Activated CD8-positive, alpha-beta memory T cell treated with anti-CD3 and anti-CD28 coated beads for 48 hours (primary cell): ENCODE data around the gene SVEP1.
"Not testable (repeated sequence)": the region's sequence is repeated elsewhere in the genome, so short reads cannot be mapped to it uniquely, and the experiment has no call there.

Source experiments
- DNase-seq, 3 experiments: peaks; one replicate each; pipeline ENCODE4 v3.0.0-alpha.2; 2020; ENCODE audit warnings: low read depth in 2 of 3, low spot score in 2 of 3

Gene SVEP1

DNA sequence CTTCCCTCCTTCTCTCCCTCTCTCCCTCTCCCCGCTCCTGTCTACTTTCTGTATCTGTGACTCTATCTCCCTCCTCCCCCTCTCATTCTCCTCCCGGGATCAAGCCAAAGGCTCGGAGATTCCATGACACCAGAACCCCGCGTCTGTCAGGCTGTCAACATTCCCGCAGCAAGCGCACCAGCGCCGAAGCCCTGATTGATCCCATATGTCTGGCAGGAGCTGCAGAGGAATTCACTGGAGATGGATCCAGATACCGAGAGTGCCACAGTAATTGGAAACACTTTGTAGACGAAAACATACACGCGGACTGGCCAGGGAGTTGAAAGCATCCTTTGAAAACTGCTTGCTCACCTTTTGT, 300 bp upstream of the SVEP1 start:
- DNase-seq: no peak

DNA sequence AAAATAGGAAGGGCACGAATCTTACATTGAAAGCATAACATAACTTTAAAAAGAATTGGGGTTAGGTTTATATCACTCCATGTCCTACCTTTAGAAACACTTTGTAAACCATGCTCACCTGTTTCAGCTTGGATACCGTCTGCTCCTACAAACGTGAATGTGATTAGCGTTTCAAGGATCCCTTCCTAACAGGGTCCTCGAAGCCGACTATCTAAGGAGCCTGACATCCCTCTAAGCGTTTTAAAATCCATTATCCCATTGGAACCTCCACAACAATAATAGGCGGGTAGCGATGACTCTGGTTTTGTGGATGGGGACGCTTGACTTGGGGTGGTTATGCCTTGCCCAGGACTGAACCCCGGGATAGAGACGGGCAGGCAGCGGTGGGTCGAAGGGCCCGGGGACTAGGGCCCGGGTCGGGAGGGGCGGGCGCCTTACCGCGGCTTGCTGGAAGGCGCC, 937 bp downstream of the SVEP1 start:
- no peak for DNase-seq

DNA sequence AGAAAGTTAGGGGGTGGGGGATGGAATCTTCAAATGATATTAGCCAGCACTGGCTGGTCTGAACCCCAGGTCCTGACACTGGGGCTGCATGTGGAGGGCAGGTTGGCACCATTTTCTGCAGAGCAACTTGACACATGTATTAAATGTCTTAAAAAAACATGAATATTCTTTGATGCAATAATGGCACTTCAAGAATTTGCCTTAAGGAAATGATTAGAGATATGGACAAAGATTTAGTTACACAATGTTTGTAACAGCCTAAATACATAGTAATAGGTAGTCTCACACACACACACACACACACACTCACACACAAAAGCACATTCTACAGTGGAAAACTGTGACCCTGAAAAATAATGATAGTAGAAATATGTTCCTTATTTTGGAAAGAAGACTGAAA, 3.6 kb downstream of the SVEP1 start:
- DNase-seq: no peak

DNA sequence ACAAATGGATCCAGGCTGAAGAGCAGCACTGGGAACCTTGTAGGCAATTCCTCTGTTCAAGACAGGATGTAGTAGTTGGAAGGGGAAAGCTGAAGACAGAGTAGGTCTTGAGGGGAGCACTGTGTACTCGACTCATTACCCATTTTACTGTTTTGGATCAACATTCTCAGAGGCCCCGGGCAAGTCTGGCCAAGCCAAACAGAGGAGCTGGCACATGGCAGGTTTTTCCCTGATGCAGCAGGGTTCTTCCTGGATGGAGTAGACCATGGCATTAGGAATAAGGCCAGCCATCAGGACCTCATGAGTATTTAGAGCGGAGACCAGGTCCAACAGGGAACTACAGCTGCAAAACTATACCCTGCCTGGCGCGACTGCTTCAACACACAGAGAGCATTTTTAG, 4.4 kb downstream of the SVEP1 start:
- DNase-seq: no peak

DNA sequence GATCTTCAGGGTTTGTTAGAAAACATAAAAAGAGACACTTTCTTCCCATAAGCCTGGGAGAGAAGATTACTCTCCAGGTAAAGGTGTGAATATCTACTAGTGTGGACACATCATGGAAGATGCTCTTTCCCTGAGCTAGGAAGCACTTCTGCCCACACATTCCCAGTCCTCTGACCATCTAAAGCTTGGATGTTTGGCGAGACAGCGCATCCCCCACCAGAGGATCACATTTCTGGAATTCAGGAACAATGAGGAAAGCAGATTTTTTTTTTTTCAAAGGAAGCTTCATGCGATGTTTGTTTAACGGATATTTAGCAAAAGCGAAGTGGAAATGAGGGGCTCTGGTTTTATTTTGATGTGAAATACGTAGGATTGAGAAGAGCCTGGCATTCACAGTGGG, 6.2 kb downstream of the SVEP1 start:
- DNase-seq: no peak

DNA sequence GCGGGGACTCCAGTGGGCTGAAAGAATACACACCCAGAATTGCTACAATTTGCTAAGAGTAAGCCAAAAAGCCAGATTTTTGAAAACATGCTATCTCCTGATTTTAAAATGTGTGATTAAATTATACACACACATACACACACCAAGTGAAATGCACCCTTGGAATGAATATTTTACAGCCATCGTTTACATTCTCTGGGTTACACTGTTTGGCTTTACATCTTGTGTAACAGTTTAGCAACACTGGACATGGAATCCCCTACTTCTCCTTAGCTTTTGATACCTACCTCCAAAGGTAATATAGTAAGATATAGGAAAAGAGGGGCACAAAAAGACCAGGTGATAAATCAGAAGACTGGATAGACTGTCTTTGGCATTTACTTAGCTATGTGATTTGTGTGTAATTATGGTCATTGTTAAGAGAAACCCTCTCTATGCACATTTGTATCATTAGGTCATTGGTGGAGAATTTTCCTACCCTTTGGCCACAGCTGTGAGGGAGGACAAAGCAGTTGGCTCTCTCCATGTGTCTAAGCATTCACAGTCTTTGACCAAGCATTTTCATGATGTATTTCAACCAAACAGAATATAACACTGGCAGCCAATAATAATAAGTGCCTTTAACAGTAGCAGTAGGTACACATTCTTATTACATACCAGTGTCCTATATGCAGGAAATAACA, 7.6 kb downstream of the SVEP1 start:
- DNase-seq: no peak

DNA sequence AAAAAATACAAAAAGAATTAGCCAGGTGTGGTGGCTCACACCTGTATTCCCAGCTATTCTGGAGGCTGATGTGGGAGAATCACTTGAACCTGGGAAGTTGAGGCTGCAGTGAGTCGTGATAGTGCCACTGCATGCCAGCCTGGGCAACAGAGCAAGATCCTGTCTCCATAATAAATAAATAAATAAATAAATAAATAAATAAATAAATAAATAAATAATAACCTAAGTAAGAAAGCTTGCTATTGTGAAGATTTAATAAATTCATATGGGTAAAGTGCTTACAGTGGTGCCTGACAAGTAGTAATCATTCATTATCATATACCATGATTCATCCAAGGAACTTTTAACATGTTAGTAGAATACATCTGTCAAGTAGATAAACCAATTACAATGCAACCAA, 13.4 kb downstream of the SVEP1 start:
- DNase-seq: no peak

DNA sequence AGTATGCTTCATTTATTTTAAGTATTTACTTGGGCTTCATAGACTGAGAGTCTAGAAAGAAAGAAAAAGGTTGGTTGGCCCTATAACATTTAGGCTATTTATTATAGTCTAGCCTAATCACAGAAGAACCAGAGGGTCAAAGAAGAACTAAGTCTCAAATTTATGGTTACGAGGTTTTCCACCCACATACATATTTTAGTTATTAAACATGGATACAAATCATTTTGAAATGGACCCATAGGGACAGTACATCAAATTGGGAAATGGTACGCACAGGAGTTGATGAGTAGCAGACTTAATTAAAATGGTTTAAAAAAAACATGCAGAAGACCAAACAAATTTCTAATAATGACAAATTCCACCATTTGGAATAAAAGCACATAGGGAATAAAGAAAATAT, 17.7 kb downstream of the SVEP1 start:
- DNase-seq: no peak

DNA sequence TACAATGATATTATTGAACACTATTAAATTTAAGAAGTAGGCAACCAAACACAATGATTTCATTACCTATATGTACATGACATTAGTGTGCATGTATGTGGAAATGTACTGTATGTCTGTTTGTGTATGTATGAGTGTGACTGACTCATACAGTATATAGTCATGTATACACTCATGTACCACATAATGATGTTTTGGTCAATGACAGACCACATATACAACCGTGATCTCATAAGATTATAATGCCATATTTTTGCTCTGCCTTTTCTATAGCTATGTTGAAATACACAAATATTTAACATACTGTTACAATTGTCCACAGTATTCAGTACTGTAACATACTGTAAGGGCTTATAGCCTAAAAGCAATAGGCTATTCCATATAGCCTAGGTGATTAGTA, 19.7 kb downstream of the SVEP1 start:
- DNase-seq: no peak

DNA sequence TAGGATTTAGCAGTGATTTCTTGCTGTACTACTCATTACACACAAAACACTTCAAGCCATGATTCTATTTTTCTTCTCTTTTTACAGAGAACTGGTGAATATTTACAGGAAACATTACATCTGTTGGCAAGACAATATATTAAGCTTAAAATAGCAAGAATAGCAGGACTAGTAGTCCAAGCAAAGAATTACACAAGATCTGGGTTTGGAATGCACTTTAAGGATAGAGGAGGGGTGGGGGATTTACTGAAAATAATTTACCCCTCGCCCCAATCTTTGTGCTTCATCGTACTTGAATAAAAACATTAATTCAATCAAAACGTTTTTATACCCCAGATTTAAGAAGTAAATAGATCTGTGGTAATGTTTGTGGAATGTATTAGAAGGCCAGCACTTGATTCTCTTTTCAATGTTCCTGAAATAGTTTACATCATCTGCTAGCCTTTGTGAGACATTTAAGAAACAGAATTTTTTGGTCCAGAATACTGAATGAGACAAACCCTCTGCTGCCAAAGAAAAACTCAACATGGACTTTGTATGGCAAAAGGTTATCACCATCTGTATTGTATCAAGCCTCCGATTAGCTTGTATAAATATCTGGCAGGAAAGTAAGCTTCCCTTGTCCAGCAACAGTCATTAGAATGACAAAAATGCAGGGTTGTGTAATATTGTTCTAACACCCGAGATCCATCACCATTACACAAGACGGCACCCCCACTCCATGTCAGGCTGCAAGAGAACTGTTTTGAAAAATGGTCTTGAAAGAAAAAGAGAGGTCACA, 23.8 kb downstream of the SVEP1 start:
- DNase-seq: no peak

DNA sequence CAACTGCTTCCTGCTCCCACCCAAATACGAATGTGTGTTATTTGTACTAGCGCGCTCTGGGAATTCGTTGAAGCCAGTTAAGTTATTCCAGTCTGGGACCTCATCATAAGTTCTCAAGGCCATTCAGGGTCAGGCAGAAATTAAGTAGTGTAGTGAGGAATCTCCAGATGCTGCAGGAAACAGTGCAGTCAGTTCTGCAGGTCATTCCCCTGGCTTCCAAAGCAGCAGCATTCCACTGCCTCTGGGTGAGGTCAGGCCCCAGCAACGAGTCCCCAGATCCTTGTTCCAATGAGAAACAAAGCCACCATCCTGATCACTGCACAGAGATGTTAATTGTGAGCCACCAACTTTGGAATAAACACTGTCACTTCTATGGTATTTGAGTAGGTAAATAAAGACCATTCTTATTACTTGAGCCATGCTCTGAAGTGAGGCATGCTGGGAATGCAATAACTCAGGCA, 33.1 kb downstream of the SVEP1 start:
- no peak for DNase-seq

DNA sequence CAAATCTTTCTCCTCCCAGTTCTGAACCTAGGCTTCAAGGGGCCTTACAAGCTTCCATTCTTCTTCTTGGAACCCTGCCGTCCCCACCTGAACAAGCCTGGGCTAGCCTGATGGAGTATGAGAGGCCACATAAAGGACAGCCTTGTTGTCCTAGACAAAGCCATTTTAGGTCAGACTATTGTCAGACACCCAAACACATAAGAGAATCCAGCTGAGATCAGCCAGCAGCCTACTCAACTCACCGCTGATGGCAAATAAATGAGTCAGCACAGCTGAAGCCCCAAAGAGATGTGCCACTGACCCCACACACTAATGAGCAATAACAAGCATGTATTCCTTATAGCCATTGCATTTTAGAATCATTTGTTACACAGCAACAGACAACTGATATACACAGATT, 33.8 kb downstream of the SVEP1 start:
- DNase-seq: no peak

DNA sequence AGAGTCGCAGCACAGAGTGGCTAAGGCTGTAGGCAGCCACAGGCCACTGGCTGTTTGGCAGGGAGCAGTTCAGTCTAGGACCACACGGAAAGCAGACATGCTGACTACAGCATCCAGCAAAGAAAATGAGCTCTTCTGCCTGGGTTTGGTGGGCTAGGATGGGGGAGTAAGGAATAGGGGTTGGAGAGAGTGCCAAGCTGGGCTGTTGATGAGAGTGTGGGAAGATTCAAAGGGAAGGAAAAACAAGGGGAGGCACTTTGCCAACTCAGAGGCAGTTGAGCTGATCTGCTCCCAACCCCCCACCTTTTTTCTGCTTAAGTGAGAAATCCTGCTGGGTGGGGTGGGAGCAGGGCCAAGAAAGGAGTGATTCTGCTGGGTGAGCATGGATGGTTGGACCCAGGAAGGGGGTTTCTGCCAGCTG, 35.9 kb downstream of the SVEP1 start:
- DNase-seq: no peak

DNA sequence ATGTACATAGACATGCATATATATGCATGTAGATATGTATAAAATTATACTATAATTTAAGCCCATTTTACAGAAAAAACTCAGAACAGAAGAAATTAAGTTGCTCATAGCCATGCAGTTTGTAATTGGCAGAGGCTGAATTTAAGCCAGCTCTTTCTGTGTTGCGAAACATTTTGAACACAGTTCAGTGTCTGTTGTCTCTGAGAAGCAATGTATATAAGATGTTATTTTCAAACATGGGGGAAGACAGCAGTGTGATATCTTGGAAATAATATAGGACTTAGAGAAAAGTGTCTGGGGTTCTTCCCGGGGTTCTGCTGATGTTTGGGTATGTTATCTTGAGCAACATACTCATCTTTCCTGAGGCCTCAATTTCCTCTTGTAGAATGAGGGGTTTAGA, 37.6 kb downstream of the SVEP1 start:
- no peak for DNase-seq

DNA sequence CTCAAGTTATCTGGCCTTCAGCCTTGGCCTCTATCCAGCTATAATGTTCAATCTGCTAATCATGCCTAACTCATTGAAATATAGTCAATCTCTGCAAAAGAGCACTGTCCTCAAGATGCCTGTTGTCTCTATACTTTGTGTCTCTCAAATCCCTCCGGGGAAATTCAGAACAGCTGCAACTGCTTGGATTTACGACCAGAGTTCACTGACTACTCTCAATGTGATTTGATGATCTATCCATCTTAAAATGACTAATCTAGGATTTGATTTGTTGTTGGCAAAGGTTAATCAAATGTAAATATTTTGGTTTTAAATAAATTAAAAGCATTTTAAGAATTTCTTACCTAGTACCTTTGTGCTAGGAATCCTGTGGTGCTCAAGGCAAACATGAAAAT, 40.9 kb downstream of the SVEP1 start:
- no peak for DNase-seq

DNA sequence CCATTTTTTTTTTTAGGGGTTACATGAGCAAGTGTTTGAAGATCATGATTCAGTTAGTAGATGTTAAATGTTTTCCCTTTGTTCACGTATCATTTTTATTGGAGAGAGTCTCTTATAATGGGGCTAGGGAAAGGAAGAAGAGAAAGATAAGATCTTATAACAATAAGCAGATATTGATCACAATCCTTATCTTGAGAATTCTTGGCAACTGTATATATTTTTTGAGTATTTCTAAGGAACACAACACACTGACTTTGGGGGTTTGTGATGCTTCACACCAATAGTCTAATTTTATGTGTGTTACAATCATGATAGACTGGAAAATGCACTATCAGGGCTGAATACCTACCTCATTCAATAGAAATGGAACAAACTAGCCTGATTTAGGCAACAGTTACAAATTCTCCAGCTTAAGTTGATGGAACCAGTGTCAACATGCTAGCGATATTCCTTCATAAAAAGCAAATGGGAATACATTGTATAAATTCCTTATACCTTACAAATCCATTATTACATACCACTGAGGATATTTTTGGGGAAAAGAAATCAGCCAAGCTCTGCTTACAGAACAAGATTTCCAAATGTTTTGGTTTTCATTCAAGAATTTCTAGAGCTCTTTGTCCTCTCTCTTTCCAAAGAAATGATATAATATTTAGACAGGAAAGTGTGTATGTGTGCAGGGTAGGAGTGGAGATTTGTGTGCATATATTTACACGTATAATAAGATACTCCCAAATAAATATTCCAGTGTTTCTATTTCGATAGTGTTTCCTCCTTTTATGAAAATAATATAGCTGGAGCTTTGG, 41.5 kb downstream of the SVEP1 start:
- no peak for DNase-seq

DNA sequence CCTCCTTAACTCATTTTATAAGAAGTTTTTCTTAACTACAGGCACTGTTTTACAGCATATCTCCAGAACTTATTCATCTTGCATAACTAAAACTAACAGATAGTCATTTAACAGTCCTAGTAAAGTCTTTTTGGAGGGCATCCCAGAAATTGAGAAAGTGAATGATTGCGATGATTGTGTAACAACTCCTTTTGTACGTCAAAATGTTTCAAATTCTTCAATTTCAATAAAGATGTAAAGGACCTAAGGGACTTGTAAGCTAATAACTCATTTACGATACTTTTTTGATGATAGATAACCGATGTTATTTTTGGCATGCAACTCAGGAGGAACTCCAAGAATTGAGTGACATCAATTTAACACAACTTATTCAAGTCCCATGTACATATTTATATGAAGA, 42.7 kb downstream of the SVEP1 start:
- no peak for DNase-seq

DNA sequence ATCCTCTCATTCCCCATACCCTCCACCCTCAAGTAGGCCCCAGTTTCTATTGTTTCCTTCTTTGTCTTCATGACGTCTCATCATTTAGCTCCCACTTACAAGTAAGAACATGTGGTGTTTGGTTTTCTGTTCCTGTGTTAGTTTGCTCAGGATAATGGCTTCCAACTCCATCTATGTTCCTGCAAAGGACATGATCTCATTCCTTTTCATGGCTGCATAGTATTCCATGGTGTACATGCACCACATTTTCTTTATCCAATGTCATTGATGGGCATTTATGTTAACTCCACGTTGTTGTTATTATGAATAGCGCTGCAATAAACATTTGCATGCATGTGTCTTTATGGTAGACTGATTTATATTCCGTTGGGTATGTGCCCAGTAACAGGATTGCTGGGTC, 45.4 kb downstream of the SVEP1 start:
- DNase-seq: not testable (repeated sequence)

DNA sequence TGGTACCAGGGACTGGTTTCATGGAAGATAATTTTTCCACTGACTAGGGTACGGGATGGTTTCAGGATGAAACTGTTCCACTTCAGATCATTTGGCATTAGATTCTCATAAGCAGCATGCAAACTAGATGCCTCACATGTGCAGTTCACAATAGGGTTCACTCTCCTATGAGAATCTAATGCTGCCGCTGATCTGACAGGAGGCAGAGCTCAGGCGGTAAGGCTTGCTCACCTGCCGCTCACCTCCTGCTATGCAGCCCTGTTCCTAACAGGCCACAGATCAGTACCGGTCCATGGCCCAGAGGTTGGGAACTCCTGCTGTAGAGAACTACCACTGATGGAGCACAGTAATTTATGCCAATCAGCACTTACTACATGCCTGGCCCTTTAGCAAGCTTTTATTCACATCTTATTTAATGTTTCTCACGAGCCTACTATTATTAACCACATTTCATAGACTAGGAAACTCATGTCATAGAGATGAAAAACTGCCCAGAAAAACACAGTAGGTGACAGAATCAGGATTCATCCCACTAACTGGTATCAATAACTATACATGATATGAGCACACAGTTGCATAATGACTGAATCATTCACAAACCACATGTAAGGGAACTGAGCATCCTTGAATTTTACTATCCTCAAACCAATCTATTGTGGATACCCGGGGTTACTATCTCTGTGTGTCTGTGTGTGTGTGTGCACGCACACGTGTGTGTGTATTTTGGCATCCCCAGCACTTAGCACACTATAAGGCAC, 46.5 kb downstream of the SVEP1 start:
- no peak for DNase-seq

DNA sequence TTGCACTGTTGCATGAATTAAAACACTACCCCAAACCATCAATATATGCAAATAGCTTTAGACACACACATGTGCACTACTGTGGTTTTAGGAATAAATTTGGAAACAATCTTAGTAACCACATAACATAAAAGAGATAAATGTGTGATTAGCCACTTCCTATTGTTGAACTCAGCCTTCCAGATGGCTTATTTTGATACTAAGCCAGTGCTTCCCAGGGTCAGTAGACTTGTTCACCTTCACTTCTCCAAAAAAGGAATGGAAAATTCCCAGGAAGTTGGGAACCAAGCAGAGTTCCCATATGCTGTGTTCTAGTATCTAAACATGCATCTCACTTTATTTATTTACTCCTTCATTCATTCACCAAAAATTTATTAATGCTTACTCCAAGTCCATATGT, 47.8 kb downstream of the SVEP1 start:
- DNase-seq: no peak

DNA sequence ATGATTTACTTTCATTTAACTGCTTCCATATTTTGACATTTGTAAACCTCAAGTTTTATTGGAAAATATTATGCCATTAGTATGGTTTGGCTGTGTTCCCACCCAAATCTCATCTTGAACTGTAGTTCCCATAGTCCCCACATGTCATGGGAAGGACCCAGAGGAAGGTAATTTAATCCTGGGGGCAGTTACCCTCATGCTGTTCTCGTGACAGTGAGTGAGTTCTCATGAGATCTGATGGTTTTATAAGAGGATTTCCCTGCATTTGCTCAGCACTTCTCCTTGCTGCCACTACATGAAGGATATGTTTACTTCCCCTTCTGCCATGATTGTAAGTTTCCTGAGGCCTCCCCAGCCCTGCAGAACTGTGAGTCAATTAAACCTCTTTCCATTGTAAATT, 48.3 kb downstream of the SVEP1 start:
- not testable (repeated sequence) for DNase-seq
